Measurements from ENCODE around the gene ESYT2.

DNA sequence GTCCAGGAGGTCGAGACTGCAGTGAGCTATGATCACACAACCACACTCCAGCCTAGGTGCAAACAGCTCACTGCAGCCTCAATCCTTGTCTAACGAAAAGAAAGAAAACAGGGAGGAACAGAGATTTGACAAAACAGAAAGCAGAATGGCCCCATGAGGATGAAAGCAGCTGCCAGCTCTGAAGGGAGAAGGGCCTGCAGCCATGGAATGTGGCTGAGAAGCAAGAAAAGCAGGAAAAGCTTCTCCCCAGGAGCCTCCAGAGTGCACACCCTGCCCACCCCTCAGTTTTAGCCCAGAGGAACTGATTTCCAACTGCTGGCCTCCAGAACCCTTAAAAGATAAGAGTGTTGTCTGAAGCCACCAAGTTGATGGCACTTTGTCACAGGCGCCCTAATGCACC is 13.0 kb downstream of the ESYT2 start:
- TF ChIP-seq POLR2A (IDR thresholded peaks at IDR 0.05) = no peak
- TF ChIP-seq, protein P1, sequence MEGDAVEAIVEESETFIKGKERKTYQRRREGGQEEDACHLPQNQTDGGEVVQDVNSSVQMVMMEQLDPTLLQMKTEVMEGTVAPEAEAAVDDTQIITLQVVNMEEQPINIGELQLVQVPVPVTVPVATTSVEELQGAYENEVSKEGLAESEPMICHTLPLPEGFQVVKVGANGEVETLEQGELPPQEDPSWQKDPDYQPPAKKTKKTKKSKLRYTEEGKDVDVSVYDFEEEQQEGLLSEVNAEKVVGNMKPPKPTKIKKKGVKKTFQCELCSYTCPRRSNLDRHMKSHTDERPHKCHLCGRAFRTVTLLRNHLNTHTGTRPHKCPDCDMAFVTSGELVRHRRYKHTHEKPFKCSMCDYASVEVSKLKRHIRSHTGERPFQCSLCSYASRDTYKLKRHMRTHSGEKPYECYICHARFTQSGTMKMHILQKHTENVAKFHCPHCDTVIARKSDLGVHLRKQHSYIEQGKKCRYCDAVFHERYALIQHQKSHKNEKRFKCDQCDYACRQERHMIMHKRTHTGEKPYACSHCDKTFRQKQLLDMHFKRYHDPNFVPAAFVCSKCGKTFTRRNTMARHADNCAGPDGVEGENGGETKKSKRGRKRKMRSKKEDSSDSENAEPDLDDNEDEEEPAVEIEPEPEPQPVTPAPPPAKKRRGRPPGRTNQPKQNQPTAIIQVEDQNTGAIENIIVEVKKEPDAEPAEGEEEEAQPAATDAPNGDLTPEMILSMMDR (IDR thresholded peaks at IDR 0.05) = no peak
